Right lobe of liver (tissue), 4 donors: ENCODE results near the gene ITGA4.

Experiments
- POLR2A ChIP-seq: fragments of 450-650 bp; IDR thresholded peaks from one replicate; pipeline ENCODE4 v1.6.1; 2017; ENCODE audit warnings: antibody characterized with exemption, mild to moderate bottlenecking
- TF ChIP-seq, protein P1 (sequence below), 4 donors: fragments of 200-600 bp in 3 of 4; fragments of 450-650 bp in 1 of 4; IDR thresholded peaks; one replicate each; pipeline versions ENCODE4 v1.5.1 to v1.8.0; 2016 to 2022; ENCODE audit warnings: antibody characterized with exemption in 4 of 4, mild to moderate bottlenecking in 2 of 4
- donor health status: DM: no; HTN: no; CAD: no.
- donor health status: DM: no; HTN: no; CAD: no.
- donor health status: DM: no; HTN: yes; CAD: no.

DNA sequence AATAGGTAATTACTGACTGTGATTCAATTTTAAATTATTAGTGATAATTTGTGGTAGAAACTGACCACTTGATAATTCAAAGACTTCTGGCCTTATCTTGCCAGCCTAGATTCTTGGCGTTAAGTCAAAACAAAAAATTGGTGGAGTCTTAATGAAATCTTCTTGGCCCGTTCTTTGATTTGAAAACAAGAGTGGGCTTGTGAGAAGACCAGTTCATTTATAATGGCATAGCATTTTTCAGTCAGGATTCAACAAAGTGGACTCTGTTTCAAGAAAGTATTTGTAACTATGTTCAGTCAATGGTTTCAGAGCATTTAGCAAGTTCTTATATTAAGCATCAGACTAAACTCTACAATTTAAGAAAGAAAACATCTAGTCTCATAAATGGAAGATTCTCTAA is 26.0 kb downstream of the ITGA4 start:
- no peak for TF ChIP-seq POLR2A
- TF ChIP-seq, protein P1, sequence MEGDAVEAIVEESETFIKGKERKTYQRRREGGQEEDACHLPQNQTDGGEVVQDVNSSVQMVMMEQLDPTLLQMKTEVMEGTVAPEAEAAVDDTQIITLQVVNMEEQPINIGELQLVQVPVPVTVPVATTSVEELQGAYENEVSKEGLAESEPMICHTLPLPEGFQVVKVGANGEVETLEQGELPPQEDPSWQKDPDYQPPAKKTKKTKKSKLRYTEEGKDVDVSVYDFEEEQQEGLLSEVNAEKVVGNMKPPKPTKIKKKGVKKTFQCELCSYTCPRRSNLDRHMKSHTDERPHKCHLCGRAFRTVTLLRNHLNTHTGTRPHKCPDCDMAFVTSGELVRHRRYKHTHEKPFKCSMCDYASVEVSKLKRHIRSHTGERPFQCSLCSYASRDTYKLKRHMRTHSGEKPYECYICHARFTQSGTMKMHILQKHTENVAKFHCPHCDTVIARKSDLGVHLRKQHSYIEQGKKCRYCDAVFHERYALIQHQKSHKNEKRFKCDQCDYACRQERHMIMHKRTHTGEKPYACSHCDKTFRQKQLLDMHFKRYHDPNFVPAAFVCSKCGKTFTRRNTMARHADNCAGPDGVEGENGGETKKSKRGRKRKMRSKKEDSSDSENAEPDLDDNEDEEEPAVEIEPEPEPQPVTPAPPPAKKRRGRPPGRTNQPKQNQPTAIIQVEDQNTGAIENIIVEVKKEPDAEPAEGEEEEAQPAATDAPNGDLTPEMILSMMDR (IDR thresholded peaks at IDR 0.05), result no peak
